T47D (cell line): ENCODE measurements around the gene MAGI2.

ENCODE experiments used
- DNase-seq, 2 experiments: peaks; one replicate each; pipeline versions ENCODE4 v3.0.0 to v3.0.0-alpha.2; 2011 to 2012; ENCODE audit warnings: low read depth in 1 of 2, low spot score in 1 of 2
- JUND ChIP-seq: IDR thresholded peaks from 2 replicates; pipeline ENCODE4 v1.6.1; 2012; ENCODE audit warnings: low read depth
- in situ Hi-C: cut with HindIII; loops from 2 replicates; pipeline ENCODE4 v1.10.0; 2016; ENCODE audit warnings: low sequenced_read_pairs, low pct_unique_long_range_greater_than_20kb

MAGI2 gene

DNA sequence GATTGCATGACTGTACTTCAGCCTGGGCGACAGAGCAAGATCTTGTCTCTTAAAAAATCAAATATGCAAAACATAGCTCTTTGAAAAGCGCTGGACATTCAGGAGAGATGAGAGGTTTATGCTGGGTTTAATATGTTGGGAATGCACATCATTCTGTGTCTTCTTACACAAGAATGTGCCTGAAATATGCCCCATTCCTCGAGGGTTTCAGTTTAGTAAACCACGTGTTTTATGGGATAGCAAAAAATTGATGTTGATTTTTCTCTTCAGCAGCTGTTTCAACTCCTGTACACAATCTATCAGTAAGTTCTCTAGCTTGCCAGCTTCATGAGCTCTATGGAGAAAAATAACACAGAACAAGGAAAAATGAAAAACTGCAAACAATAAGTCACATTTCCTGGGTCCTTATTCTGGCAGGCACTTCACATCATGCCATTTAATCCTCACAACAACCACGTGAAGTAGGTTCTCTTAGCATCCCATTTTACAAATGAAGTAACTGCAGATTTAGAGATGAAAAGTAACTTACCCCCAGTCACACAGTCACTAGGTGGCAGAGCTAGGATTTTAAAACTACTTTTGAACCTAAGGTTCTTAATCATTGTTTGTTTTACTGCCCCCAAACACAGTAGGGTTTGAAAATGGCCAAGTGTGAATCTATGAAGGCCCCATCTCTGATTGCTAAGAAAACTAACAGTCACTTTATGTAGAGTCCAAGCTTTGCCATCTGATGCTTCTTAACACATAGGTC, 1231.3 kb downstream of the MAGI2 start:
- DNase-seq, result no peak
- in situ Hi-C loops, result no loop called here
- no peak for TF ChIP-seq JUND

DNA sequence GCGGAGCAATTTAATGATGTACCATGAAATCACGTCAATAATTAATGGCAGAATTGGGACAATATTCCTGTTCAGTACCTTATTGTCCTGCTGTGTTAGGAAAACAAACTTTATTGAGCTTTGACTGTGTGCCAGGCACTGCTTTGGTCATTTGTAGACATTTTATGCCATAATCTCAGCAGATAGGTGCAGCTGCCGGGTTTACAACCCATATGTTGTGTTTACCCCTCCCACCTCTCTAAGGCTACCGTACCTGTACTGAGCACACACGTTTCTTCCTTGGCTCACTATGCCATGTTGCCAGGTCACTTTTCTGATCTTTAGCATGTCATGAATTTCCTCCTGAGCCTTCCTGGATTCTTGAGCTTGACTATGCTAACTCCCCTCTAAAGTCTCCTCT, 1232.7 kb downstream of the MAGI2 start:
- TF ChIP-seq JUND, result no peak
- in situ Hi-C loops, result no loop called here

DNA sequence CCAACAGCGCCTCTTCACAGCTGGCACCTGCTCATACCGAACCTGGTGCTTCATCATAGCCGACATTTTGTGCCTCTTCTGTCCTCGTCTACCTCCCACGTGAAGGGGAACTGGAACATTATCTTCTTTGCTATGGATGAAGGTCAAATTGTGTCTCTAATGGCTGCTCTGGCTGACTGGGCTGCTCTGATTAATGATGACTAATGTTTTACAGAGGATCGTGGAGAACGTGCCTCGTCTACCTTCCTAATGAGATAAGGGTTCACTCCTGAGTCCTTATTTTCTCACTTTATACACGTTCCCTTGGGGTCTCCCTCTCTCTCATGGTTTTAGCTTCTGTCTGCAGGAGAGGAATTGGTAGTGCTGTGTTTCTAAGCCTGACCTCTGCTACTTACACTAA, 1234.6 kb downstream of the MAGI2 start:
- in situ Hi-C loops, result no loop called here
- no peak for TF ChIP-seq JUND
- no peak for DNase-seq

More for the DNA sequence above, 1232.7 kb downstream of the MAGI2 start:
- no peak for DNase-seq

DNA sequence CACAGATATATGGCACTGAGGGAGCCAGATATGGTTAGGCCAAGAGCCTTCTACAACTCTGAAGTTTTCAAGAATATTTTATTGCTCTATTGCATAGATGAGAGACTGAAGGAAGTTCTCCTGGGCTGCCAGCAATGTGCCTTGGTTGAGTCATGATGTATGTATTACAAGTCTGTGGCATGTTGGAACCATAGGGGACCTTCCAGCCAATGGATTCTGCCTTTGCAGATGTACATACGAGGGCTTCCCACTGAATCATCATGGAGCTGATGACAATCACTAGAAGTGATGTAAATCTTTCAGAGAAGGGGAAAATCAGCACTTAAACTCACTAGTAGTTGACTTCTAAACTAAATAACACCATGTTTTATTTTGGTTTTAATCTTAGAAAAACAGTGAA, 1235.4 kb downstream of the MAGI2 start:
- in situ Hi-C loops, result no loop called here
- no peak for DNase-seq
- no peak for TF ChIP-seq JUND

DNA sequence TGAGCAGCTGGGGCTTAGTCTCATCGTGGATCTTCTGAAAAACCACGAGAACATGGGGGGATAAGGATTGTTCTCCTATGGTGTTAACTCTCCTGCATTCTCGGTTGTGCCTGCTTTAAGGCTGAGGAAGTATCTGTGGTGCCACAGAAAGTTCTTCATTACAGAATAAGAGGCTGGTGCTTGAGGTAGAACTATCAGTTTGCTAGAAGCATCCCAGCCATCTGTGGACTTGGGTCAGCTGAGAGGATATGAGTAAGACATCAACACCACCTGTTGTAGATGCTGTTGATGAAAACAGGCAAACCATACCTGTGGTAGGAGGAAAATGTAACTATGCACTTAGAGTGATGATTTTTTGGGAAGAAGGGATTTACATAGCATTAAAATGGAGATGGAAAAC, 1238.3 kb downstream of the MAGI2 start:
- TF ChIP-seq JUND, result no peak
- in situ Hi-C loops, result no loop called here
- DNase-seq, result no peak

DNA sequence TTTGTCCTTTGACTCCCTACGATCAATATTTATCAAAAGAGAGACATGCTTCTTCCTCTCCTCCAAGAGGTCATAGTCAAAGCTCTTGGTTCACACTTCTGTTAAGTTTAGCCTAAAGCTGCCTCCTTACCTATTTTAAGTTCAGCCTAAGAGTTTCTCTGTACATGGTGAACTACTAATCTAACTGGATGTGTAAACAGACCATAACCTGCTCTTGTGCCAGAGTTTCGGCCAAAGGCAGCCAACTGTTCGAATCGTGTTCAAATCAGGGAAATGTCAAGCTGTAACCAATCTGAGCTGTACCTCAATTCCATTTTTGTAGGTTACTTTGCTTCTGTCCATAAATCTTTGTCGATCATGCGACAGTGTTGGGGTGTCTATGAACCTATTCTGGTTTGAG, 1240.1 kb downstream of the MAGI2 start:
- no peak for DNase-seq
- in situ Hi-C loops, result no loop called here
- no peak for TF ChIP-seq JUND

DNA sequence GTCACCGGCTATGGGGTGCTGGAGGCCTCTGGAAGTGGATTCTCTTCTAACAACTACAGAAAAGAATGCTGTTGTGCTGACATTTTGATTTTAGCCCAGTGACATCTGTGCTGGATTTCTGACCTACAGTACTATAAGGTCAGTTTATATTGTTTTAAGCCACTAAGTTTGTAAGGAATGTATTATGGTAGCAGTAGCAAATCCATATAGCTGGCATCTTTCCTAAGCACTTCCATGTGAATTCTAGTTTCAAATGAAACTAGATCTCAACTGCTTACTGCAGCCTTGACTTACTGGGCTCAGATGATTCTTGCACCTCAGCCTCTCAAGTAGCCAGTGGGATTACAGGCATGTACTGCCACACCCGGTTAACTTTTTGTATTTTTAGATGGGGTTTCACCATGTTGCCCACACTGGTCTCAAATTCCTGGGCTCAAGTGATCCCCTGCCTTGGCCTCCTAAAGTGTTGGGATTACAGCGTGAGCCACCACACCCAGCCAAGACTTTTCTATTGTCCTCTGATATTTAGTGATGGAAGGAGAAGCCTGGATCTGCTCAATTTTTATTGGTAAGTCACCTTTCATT, 1240.9 kb downstream of the MAGI2 start:
- in situ Hi-C loops, result no loop called here
- DNase-seq, result no peak
- TF ChIP-seq JUND, result no peak

DNA sequence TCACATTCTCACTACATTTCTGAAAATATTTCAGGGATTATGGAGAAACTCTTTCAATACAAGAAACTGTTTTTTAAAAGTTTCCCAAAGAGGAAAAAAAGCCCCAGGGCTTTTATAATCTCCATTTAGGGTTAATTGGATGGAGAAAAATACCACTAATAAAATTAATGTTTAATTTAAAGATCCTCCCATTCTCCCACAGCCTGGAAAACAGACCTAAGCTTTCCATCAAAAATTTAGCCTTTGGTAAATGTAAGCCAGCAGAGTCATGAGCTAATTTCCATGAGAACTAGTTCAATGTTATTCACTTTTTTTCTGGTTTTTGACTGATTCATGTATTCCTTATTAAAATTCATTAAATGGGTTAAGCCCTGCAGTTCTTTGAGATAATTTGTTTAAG, 1246.2 kb downstream of the MAGI2 start:
- in situ Hi-C loops, result no loop called here
- no peak for TF ChIP-seq JUND
- DNase-seq, result no peak

DNA sequence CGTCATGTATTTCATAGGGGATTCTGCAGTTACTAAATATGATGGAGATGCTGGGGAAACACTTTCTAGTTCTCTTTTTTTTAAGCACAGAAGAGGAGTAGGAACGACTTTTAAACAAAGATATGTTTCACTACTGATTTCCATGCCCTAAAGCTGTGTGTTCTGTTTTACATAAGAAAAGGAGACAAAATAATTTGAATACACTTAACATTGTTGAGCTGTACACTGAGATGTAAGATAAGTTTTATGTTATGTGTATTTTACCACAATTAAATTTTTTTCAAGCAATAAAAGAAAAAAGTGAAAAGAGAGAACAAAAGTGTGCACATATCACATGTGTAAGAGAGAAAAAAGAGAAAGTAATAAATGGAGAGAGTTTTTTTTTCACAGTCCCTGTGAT, 1246.7 kb downstream of the MAGI2 start:
- in situ Hi-C loops, result no loop called here
- TF ChIP-seq JUND, result no peak
- DNase-seq, result no peak

DNA sequence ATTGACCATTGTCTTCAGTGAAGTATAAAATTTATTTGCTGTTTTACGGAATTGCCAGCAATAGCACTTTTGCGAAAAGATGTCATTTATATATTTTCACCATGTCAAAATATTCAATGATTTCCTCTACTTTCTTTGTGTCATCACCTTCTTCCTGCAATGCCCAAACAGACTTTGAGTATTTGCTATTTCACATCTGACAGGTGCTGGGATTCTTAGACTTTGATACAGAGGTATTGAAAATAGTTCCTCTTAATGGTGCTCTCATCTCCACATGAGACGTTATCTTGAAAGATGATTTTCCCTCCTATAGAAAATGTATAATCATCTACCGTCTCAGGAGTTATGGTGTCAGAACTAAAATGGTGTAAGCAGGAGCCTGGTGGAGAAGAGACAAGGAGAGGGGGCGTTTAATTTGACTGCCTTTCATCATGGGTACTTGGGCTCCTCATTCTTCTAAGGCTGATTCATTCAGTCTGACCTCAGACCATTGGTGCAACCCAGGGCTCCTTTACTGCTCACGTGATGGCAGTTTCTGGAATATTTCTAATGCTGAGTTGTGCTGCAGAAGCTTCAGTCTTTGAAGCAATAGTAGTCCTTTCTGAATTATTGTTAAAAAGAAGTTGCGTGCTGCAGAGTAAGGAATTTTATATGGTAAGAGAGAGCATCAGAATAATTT, 1250.3 kb downstream of the MAGI2 start:
- no peak for TF ChIP-seq JUND
- in situ Hi-C loops, result no loop called here
- DNase-seq, result no peak

DNA sequence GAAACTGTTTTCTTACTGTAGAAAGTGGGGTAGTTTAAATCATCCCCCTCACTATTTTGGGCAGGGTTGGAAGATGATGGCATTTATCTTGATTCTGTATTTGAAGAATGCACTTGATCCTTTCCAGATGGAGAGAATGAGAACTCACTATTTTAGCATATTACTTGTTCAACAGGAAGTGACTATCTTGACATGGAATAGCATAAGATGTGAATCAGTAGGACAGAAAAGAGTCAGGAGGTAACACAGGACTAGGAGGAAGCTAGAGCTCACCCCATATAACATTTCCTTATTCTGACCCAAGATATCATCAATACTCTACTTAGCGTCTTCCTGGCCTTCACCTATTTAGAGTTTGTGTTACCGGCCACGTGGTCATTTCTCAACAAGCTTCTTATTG, 1254.7 kb downstream of the MAGI2 start:
- in situ Hi-C loops, result no loop called here
- no peak for TF ChIP-seq JUND
- no peak for DNase-seq

DNA sequence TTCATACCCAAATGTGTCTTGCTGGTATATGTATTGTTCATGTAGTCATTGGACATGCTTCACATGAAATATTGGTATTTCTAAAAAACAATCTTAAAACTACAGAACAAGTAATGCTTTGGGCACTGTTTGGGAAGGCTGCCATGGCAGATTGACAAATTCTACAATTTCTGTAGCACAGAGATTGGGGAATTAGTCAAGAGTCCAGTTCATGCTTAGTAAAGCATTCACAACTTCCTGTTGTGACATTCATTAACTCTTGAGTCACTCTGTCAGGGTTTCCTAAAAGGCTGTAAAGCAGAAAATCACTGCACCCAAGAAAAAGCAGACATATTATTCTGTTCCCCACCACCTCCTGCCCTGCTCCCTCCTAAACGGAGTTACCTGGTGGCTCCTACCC, 1256.0 kb downstream of the MAGI2 start:
- TF ChIP-seq JUND, result no peak
- no peak for DNase-seq
- in situ Hi-C loops, result no loop called here

DNA sequence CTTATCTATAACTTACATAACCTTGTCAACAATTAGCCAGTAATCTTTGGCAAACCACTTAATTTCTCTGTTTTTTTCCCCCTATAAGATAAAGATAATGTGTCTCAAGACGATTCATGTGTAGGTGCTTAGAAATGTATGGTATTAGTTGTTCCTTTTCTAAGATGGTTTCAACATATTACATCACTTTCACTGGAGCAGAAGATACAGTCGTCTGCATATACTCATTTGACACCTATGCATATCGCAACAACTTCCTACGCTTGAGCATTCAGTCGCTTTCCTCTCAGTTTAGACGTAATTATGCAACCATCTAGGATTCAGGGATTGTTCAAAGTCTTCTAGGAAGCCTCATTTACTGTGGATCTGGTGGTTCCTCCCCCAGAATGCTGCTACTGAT, 1258.2 kb downstream of the MAGI2 start:
- DNase-seq, result no peak
- TF ChIP-seq JUND, result no peak
- in situ Hi-C loops, result no loop called here
